Astrocyte (in vitro differentiated cells and primary cell): ENCODE results near the gene EPHA6.

Source experiments
- EZH2 ChIP-seq: IDR thresholded peaks from 2 replicates; pipeline ENCODE4 v1.6.1; 2012; ENCODE audit warnings: mild to moderate bottlenecking, low read length, inconsistent platforms; ENCODE audit not compliant: insufficient read depth
- TF ChIP-seq, protein P1 (sequence below): IDR thresholded peaks from 2 replicates; pipeline ENCODE4 v1.5.1; 2011; ENCODE audit warnings: low read depth, mild to moderate bottlenecking, inconsistent platforms, low read length, moderate library complexity; ENCODE audit not compliant: insufficient read depth

- TF ChIP-seq, protein P1, sequence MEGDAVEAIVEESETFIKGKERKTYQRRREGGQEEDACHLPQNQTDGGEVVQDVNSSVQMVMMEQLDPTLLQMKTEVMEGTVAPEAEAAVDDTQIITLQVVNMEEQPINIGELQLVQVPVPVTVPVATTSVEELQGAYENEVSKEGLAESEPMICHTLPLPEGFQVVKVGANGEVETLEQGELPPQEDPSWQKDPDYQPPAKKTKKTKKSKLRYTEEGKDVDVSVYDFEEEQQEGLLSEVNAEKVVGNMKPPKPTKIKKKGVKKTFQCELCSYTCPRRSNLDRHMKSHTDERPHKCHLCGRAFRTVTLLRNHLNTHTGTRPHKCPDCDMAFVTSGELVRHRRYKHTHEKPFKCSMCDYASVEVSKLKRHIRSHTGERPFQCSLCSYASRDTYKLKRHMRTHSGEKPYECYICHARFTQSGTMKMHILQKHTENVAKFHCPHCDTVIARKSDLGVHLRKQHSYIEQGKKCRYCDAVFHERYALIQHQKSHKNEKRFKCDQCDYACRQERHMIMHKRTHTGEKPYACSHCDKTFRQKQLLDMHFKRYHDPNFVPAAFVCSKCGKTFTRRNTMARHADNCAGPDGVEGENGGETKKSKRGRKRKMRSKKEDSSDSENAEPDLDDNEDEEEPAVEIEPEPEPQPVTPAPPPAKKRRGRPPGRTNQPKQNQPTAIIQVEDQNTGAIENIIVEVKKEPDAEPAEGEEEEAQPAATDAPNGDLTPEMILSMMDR: no peak
- no peak for TF ChIP-seq EZH2
Observed at GRCh38 chr3:97265237-97266005, 451.0 kb downstream of the EPHA6 start.
